Fibroblast of lung (primary cell): ENCODE measurements around the gene PPP1R12A. TPM values are rescaled to one million over a fixed set of nuclear protein-coding genes. Genes with fewer than 3 reads are reported as not detected.

ENCODE experiments used
- DNase-seq, 2 donors: peaks; one replicate each; pipeline versions ENCODE4 v3.0.0 to v3.0.0-alpha.2; 2010; ENCODE audit warnings: low read depth in 2 of 2
- H2AFZ ChIP-seq: 2 replicates; pipeline ENCODE4 v1.5.1; 2012; ENCODE audit warnings: low read length, control low read depth, inconsistent platforms
- H3K27ac ChIP-seq: 2 replicates; pipeline ENCODE4 v1.5.1; 2011; ENCODE audit warnings: low read length, control low read depth; ENCODE audit not compliant: insufficient read depth
- H3K27me3 ChIP-seq: 2 replicates; pipeline ENCODE4 v1.5.1; 2011; ENCODE audit warnings: mild to moderate bottlenecking, low read length; ENCODE audit not compliant: control insufficient read depth, insufficient read depth
- H3K36me3 ChIP-seq: 2 replicates; pipeline ENCODE4 v1.5.1; 2011; ENCODE audit warnings: low read length; ENCODE audit not compliant: control insufficient read depth, insufficient read depth
- H3K4me1 ChIP-seq: 2 replicates; pipeline ENCODE4 v1.5.1; 2011; ENCODE audit warnings: low read length; ENCODE audit not compliant: control insufficient read depth, insufficient read depth; ENCODE audit errors: extremely low read depth
- H3K4me2 ChIP-seq: 2 replicates; pipeline ENCODE4 v1.5.1; 2011; ENCODE audit warnings: low read length, control low read depth; ENCODE audit not compliant: insufficient read depth; ENCODE audit errors: extremely low read depth
- H3K4me3 ChIP-seq, 4 experiments: fragments of 200-600 bp in 1 of 4; sonication (generic) in 1 of 4; replicated peaks in 1 of 4; 2 replicates each; pipeline ENCODE4 v1.5.1; 2011 to 2016; ENCODE audit warnings: low read length in 4 of 4, low read depth in 3 of 4, mild to moderate bottlenecking in 3 of 4, control low read depth in 2 of 4, inconsistent platforms in 1 of 4, mixed read lengths in 1 of 4; ENCODE audit not compliant: insufficient read depth in 1 of 4; ENCODE audit errors: control extremely low read depth in 1 of 4
- H3K79me2 ChIP-seq: 2 replicates; pipeline ENCODE4 v1.5.1; 2012; ENCODE audit warnings: mild to moderate bottlenecking, low read length, inconsistent platforms; ENCODE audit not compliant: control insufficient read depth, insufficient read depth
- H3K9ac ChIP-seq: 2 replicates; pipeline ENCODE4 v1.5.1; 2011; ENCODE audit warnings: mild to moderate bottlenecking, low read length, control low read depth; ENCODE audit not compliant: insufficient read depth
- H3K9me3 ChIP-seq: 2 replicates; pipeline ENCODE4 v1.5.1; 2012; ENCODE audit warnings: low read depth, low read length; ENCODE audit not compliant: control insufficient read depth, insufficient read depth
- H4K20me1 ChIP-seq: 2 replicates; pipeline ENCODE4 v1.5.1; 2011; ENCODE audit warnings: low read length; ENCODE audit not compliant: control insufficient read depth, insufficient read depth; ENCODE audit errors: extremely low read depth
- EZH2 ChIP-seq: IDR thresholded peaks from 2 replicates; pipeline ENCODE4 v1.5.1; 2012; ENCODE audit warnings: low read length, control low read depth, mild to moderate bottlenecking; ENCODE audit errors: missing control alignments
- polyA plus RNA-seq, 2 donors: library from polyadenylated mRNA; depleted of rRNA in 1 of 2; stranded (reverse) in 1 of 2; unstranded in 1 of 2; fragments of >200 nt; gene quantifications; 2 replicates each; pipeline ENCODE4 v1.2.1, GENCODE V29; 2011 to 2012; ENCODE audit warnings: missing spikeins in 1 of 2
- total RNA-seq: library from RNA; depleted of rRNA; stranded (reverse); fragments of >200 nt; gene quantifications from 2 replicates; pipeline ENCODE4 v1.2.1, GENCODE V29; 2014
- TF ChIP-seq, protein P1 (sequence below), 2 donors: IDR thresholded peaks in 1 of 2; conservative IDR thresholded peaks in 1 of 2; 1 replicate in 1 of 2; 2 replicates in 1 of 2; pipeline ENCODE4 v1.5.1; 2011 to 2012; ENCODE audit warnings: low read length in 2 of 2, control low read depth in 1 of 2, inconsistent platforms in 1 of 2, low read depth in 1 of 2, mild to moderate bottlenecking in 1 of 2

Gene PPP1R12A
- total and polyA plus RNA-seq, 2 donors (not counting 1 experiment from before 2014, with no cell fraction given) = 94.9 to 139 TPM

DNA sequence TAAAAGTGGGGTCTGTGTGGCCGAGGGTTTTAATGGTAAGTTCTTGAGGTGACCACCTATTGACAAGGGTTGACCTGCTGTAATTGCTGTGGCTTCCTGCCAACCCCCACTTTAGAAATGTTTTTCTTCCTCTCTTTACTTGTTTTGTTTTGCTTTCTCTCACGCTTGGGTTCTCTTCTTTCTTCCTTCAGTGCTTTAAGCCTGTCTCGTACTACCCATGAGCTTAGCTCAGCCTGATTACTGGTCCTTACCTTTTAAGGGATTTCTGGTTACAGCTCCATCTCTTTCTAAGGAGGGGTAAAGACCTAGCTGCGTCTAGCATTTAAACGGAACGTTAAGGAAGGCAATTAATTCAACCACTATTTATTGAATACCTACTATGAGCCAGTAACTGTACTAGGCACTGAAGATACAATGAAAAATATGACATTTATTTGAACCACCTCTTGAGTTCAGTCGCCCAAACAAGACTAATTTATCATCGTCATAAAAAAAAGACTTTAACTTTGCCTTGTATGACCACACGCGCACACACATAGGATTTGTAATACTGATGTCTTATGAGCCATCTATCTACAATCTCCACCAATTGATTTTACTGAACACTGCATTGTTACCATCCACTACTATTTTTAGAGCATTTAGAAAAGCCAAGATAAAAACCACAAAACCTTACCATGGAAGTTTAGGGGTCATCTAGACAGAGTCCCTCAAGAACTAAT lies 888 bp upstream of the PPP1R12A start:
- Histone ChIP-seq H3K27me3 (no peaks in the 10 kb centered on the region), H4K20me1 (no peaks in the 10 kb centered on the region), H2AFZ (peak overlapping the region; percentile 82), H3K79me2 (peaks cover 59% of the 10 kb centered on the region), H3K4me2 (peak overlapping the region; percentile 93), H3K27ac (peak overlapping the region; percentile 97), H3K4me1 (no peaks in the 10 kb centered on the region), H3K36me3 (no peaks in the 10 kb centered on the region), H3K4me3 (peak overlapping the region; percentile 94 to 97 (median 96)), H3K9me3 (no peaks in the 10 kb centered on the region), H3K9ac (peak overlapping the region; percentile 98)
- TF ChIP-seq EZH2 = no peak
- TF ChIP-seq, protein P1, sequence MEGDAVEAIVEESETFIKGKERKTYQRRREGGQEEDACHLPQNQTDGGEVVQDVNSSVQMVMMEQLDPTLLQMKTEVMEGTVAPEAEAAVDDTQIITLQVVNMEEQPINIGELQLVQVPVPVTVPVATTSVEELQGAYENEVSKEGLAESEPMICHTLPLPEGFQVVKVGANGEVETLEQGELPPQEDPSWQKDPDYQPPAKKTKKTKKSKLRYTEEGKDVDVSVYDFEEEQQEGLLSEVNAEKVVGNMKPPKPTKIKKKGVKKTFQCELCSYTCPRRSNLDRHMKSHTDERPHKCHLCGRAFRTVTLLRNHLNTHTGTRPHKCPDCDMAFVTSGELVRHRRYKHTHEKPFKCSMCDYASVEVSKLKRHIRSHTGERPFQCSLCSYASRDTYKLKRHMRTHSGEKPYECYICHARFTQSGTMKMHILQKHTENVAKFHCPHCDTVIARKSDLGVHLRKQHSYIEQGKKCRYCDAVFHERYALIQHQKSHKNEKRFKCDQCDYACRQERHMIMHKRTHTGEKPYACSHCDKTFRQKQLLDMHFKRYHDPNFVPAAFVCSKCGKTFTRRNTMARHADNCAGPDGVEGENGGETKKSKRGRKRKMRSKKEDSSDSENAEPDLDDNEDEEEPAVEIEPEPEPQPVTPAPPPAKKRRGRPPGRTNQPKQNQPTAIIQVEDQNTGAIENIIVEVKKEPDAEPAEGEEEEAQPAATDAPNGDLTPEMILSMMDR (conservative IDR thresholded peaks at IDR 0.05 in 1 of 2, IDR thresholded peaks at IDR 0.05 in 1 of 2; ENCODE audit: low read depth in 1 of 2, low read length in 2 of 2) = no peak
- DNase-seq = peak; percentile 54 to 57

DNA sequence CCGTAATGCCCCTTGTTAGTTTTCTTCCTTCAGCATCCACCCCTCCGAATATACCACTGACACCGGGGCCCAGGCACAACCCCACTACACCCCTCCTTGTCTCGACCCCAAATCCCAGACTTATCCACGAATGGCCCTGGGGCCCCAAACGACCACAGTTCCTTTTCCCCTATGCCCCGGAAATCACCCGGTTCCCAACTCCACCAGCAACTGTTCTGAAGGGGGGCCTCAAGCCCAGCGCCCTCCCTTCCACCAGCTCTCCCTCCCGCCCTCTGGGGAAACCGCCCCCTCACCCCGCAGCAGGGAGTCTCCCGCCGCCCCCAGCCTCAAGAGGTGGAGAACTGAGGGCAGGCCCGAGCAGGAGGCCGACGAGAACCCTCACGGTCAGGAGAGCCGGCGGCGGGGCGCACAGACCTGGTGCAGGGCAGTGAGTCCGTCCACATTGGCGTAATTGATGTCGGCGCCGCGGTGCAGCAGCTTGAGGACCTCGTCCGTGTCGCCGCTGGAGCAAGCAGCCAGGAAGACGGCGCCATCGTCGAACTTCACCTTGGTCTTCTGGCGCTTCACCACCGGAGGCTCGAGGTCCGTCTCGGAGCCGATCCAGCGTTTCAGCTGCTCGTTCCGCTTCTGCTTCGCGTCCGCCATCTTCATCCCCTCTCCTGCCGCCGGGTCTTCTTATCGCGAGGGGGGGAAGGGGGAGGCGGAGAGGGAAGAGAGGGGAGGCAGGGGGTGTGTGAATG lies 446 bp downstream of the PPP1R12A start:
- H3K27ac ChIP-seq = peak overlapping the region; percentile 97
- H3K4me2 ChIP-seq = peak overlapping the region; percentile 64
- H3K27me3 ChIP-seq = no peaks in the 10 kb centered on the region
- H2AFZ ChIP-seq = peak overlapping the region; percentile 98
- DNase-seq = peak; percentile 55 to 56
- no peaks in the 10 kb centered on the region for H3K9me3 ChIP-seq
- H3K36me3 ChIP-seq = no peaks in the 10 kb centered on the region
- H4K20me1 ChIP-seq = no peaks in the 10 kb centered on the region
- peaks cover 72% of the 10 kb centered on the region for H3K79me2 ChIP-seq
- peak overlapping the region; percentile 94 to 97 (median 96) for H3K4me3 ChIP-seq
- H3K4me1 ChIP-seq = no peaks in the 10 kb centered on the region
- H3K9ac ChIP-seq = peak overlapping the region; percentile 98
- TF ChIP-seq, protein P1 (conservative IDR thresholded peaks at IDR 0.05 in 1 of 2, IDR thresholded peaks at IDR 0.05 in 1 of 2; ENCODE audit: low read depth in 1 of 2, low read length in 2 of 2) = no peak
- TF ChIP-seq EZH2 = no peak

DNA sequence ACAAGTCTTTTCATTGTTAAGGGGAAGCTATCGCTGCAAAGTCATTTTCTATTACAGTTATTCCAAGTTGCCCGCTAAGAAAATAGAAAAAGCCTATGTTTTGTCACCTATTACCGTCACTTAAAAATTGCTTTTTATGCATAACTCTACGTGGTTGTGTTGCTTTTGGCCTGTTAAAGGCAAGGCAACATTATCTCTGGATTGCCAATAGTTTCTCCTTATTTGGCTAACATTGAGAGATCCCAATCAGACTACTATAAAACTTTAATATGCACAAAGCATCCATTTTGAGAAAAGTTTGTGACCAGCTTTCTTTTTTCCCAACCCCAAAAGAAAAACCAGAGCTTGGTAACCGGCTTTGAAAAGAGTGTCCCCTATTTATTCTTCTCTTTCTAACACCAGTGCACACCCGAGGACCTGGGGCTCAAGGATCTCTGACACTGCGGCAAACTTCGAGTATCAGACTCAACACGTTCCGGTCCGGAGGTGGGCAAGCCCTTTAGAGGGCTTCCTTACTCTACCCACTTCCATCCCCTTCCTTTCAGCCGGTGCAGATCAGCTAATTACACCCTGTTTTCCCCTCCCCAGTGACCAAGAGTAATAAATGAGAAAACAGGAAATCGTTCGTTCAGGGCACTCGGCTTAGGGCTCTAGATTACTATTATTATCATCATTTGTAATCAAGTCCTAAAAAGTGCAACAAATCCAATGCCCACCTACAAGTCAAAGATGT lies 1.2 kb downstream of the PPP1R12A start:
- Histone ChIP-seq H3K4me2 (peak overlapping the region; percentile 64), H4K20me1 (no peaks in the 10 kb centered on the region), H3K36me3 (peaks cover 2% of the 10 kb centered on the region), H3K27me3 (no peaks in the 10 kb centered on the region), H3K9me3 (no peaks in the 10 kb centered on the region), H3K4me1 (no peaks in the 10 kb centered on the region), H3K9ac (peak overlapping the region; percentile 98), H3K27ac (peak overlapping the region; percentile 97), H3K79me2 (peaks cover 80% of the 10 kb centered on the region), H2AFZ (no peak overlapping the region), H3K4me3 (peak overlapping the region; percentile 94 to 97 (median 96))
- TF ChIP-seq, protein P1 (conservative IDR thresholded peaks at IDR 0.05 in 1 of 2, IDR thresholded peaks at IDR 0.05 in 1 of 2; ENCODE audit: low read depth in 1 of 2, low read length in 2 of 2) = no peak
- no peak for TF ChIP-seq EZH2
- DNase-seq = peak; percentile 12 to 37
